ENCODE results near the gene TRABD2B. TPM values are rescaled to one million over a fixed set of nuclear protein-coding genes. Genes with fewer than 3 reads are reported as not detected.

TRABD2B gene
- total and polyA plus RNA-seq, 2 experiments from 2014 or later, result 1.6 to 2.0 TPM

DNA sequence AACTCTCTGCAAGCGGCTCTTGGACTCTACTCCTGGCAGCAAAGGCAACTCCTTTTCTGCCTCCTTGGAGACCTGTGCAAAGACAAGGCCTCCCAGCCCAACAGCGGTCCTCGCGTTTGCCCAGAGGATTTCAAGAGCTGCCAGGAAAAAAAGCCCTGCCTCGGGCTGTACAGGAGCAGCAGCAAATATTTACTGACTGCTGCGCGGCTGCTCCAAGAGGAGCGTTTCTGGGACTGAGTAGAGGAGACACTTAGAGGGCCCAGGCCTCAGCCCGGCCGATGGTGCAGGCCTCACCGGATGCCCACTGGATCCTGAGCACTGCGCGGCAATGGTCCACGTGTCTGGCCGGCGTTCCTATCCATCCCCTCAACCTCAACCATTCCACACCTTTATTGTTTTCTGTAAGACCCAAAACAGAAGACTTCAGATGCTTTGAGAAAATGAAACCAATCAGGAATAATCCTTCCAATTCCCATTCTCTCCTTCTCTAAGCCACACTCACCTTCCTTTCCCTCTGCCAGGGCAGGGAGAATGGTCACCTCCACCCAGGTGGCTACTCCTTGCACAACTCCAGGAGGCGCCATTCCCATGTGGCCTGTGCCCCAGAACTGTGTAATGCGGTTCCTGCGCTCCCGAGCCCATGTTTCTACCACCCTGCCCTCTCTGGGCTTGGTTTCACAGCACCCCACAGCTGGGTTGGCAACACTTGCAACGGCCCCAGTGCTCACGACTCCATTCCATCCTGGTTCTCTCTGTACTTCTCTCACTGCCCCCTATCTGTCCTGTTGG, 215.8 kb downstream of the TRABD2B start:
- Mint-ChIP-seq H3K36me3 (ENCODE audit: low read depth) (no peaks in the 10 kb centered on the region), H3K9me3 (no peaks in the 10 kb centered on the region), H3K4me1 (peaks cover 17% of the 10 kb centered on the region), H3K27me3 (ENCODE audit: insufficient read depth, low read depth, poor library complexity) (peaks cover 5% of the 10 kb centered on the region), H3K27ac (no peak overlapping the region), H3K4me3 (no peak overlapping the region)
- Histone ChIP-seq H3K27me3 (ENCODE audit: insufficient read depth) (no peaks in the 10 kb centered on the region), H3K27ac (ENCODE audit: low read depth) (no peak overlapping the region), H3K4me3 (no peak overlapping the region), H3F3A (replicated peaks; ENCODE audit: low read depth) (no peaks in the 10 kb centered on the region), H3K4me2 (no peak overlapping the region), H3K36me3 (ENCODE audit: insufficient read depth) (no peaks in the 10 kb centered on the region), H3K4me1 (ENCODE audit: insufficient read depth) (no peaks in the 10 kb centered on the region; the same call in 1 of the 2 replicates), H3K9me2 (ENCODE audit: insufficient read depth) (no peaks in the 10 kb centered on the region), H4K20me1 (replicated peaks; ENCODE audit: insufficient read depth) (no peaks in the 10 kb centered on the region), H2AFZ (no peak overlapping the region), H3K79me2 (replicated peaks; ENCODE audit: insufficient read depth) (no peaks in the 10 kb centered on the region)
- ATAC-seq (no peak), DNase-seq (ENCODE audit: low spot score) (no peak)
- TF ChIP-seq, protein P1, sequence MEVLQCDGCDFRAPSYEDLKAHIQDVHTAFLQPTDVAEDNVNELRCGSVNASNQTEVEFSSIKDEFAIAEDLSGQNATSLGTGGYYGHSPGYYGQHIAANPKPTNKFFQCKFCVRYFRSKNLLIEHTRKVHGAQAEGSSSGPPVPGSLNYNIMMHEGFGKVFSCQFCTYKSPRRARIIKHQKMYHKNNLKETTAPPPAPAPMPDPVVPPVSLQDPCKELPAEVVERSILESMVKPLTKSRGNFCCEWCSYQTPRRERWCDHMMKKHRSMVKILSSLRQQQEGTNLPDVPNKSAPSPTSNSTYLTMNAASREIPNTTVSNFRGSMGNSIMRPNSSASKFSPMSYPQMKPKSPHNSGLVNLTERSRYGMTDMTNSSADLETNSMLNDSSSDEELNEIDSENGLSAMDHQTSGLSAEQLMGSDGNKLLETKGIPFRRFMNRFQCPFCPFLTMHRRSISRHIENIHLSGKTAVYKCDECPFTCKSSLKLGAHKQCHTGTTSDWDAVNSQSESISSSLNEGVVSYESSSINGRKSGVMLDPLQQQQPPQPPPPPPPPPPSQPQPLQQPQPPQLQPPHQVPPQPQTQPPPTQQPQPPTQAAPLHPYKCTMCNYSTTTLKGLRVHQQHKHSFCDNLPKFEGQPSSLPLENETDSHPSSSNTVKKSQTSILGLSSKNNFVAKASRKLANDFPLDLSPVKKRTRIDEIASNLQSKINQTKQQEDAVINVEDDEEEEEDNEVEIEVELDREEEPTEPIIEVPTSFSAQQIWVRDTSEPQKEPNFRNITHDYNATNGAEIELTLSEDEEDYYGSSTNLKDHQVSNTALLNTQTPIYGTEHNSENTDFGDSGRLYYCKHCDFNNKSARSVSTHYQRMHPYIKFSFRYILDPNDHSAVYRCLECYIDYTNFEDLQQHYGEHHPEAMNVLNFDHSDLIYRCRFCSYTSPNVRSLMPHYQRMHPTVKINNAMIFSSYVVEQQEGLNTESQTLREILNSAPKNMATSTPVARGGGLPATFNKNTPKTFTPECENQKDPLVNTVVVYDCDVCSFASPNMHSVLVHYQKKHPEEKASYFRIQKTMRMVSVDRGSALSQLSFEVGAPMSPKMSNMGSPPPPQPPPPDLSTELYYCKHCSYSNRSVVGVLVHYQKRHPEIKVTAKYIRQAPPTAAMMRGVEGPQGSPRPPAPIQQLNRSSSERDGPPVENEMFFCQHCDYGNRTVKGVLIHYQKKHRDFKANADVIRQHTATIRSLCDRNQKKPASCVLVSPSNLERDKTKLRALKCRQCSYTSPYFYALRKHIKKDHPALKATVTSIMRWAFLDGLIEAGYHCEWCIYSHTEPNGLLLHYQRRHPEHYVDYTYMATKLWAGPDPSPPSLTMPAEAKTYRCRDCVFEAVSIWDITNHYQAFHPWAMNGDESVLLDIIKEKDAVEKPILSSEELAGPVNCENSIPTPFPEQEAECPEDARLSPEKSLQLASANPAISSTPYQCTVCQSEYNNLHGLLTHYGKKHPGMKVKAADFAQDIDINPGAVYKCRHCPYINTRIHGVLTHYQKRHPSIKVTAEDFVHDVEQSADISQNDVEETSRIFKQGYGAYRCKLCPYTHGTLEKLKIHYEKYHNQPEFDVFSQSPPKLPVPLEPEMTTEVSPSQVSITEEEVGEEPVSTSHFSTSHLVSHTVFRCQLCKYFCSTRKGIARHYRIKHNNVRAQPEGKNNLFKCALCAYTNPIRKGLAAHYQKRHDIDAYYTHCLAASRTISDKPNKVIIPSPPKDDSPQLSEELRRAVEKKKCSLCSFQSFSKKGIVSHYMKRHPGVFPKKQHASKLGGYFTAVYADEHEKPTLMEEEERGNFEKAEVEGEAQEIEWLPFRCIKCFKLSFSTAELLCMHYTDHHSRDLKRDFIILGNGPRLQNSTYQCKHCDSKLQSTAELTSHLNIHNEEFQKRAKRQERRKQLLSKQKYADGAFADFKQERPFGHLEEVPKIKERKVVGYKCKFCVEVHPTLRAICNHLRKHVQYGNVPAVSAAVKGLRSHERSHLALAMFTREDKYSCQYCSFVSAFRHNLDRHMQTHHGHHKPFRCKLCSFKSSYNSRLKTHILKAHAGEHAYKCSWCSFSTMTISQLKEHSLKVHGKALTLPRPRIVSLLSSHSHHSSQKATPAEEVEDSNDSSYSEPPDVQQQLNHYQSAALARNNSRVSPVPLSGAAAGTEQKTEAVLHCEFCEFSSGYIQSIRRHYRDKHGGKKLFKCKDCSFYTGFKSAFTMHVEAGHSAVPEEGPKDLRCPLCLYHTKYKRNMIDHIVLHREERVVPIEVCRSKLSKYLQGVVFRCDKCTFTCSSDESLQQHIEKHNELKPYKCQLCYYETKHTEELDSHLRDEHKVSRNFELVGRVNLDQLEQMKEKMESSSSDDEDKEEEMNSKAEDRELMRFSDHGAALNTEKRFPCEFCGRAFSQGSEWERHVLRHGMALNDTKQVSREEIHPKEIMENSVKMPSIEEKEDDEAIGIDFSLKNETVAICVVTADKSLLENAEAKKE (CRISPR knock-in tag; IDR thresholded peaks at IDR 0.05), result no peak
- TF ChIP-seq, protein P2, sequence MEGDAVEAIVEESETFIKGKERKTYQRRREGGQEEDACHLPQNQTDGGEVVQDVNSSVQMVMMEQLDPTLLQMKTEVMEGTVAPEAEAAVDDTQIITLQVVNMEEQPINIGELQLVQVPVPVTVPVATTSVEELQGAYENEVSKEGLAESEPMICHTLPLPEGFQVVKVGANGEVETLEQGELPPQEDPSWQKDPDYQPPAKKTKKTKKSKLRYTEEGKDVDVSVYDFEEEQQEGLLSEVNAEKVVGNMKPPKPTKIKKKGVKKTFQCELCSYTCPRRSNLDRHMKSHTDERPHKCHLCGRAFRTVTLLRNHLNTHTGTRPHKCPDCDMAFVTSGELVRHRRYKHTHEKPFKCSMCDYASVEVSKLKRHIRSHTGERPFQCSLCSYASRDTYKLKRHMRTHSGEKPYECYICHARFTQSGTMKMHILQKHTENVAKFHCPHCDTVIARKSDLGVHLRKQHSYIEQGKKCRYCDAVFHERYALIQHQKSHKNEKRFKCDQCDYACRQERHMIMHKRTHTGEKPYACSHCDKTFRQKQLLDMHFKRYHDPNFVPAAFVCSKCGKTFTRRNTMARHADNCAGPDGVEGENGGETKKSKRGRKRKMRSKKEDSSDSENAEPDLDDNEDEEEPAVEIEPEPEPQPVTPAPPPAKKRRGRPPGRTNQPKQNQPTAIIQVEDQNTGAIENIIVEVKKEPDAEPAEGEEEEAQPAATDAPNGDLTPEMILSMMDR (conservative IDR thresholded peaks at IDR 0.05; ENCODE audit: low read depth in 2 of 2), result 0 out of 4 replicates have a peak, but pooled peaks have one; percentile 8 to 12
- no peak for TF ChIP-seq ZNF331 (CRISPR knock-in tag; IDR thresholded peaks at IDR 0.05; ENCODE audit: low read depth)
